Osteoblast (primary cell): ENCODE measurements around the gene GABRG3. TPM values are rescaled to one million over a fixed set of nuclear protein-coding genes. Genes with fewer than 3 reads are reported as not detected.

Experiments used
- DNase-seq: peaks from one replicate; pipeline ENCODE4 v3.0.0; 2011; ENCODE audit warnings: low spot score, mixed read lengths; ENCODE audit not compliant: insufficient read length; ENCODE audit errors: missing footprints
- H2AFZ ChIP-seq: 2 replicates; pipeline ENCODE4 v1.6.0; 2011; ENCODE audit warnings: mild to moderate bottlenecking, low read length
- H3K27ac ChIP-seq: 2 replicates; pipeline ENCODE4 v1.5.1; 2011; ENCODE audit warnings: mild to moderate bottlenecking, low read depth, low read length, moderate library complexity
- H3K27me3 ChIP-seq: 2 replicates; pipeline ENCODE4 v1.6.0; 2012; ENCODE audit warnings: mild to moderate bottlenecking, control low read depth, inconsistent platforms, low read length, moderate library complexity; ENCODE audit not compliant: insufficient read depth
- H3K36me3 ChIP-seq: 2 replicates; pipeline ENCODE4 v1.5.1; 2011; ENCODE audit warnings: mild to moderate bottlenecking, low read length, control low read depth, moderate library complexity; ENCODE audit not compliant: insufficient read depth
- H3K4me1 ChIP-seq: 2 replicates; pipeline ENCODE4 v1.5.1; 2011; ENCODE audit warnings: mild to moderate bottlenecking, low read length, control low read depth, moderate library complexity; ENCODE audit not compliant: insufficient read depth
- H3K4me2 ChIP-seq: 2 replicates; pipeline ENCODE4 v1.6.0; 2011; ENCODE audit warnings: mild to moderate bottlenecking, low read length; ENCODE audit not compliant: insufficient read depth
- H3K4me3 ChIP-seq: fragments of 200-600 bp; sonication (generic); 3 replicates; pipeline ENCODE4 v1.5.1; 2012; ENCODE audit warnings: mild to moderate bottlenecking, low read length, inconsistent platforms; ENCODE audit not compliant: insufficient read depth
- H3K79me2 ChIP-seq: 2 replicates; pipeline ENCODE4 v1.6.0; 2012; ENCODE audit warnings: mild to moderate bottlenecking, low read length, control low read depth, inconsistent platforms; ENCODE audit not compliant: insufficient read depth
- H3K9me3 ChIP-seq: 2 replicates; pipeline ENCODE4 v1.5.1; 2011; ENCODE audit warnings: low read depth, low read length, control low read depth
- H4K20me1 ChIP-seq: 2 replicates; pipeline ENCODE4 v1.6.0; 2012; ENCODE audit warnings: mild to moderate bottlenecking, low read length, control low read depth; ENCODE audit not compliant: insufficient read depth
- CTCF ChIP-seq: IDR thresholded peaks from 2 replicates; pipeline ENCODE4 v1.5.1; 2011; ENCODE audit warnings: mild to moderate bottlenecking, low read depth, low read length, moderate library complexity; ENCODE audit errors: extremely low read depth
- total RNA-seq: library from RNA; depleted of rRNA; stranded (reverse); fragments of >200 nt; gene quantifications from 2 replicates; pipeline ENCODE4 v1.2.3, GENCODE V29; 2012

Gene GABRG3
- not detected in 2 replicates for total RNA-seq

- no peak for DNase-seq
- Histone ChIP-seq H3K9me3 (no peaks in the 10 kb centered on the region), H3K4me3 (no peak within 1 kb of the TSS), H2AFZ (no peak within 1 kb of the TSS), H3K79me2 (no peaks in the 10 kb centered on the region), H3K36me3 (no peaks in the 10 kb centered on the region), H3K4me2 (no peak within 1 kb of the TSS), H4K20me1 (no peaks in the 10 kb centered on the region), H3K27ac (no peak within 1 kb of the TSS), H3K27me3 (no peaks in the 10 kb centered on the region), H3K4me1 (no peaks in the 10 kb centered on the region)
- no peak for TF ChIP-seq CTCF
These were observed at the start of gene GABRG3 for GRCh38 chr15:26970712-26971210. TSS of gene GABRG3 (plus strand) at chr15:26971181.

- no peaks in the 10 kb centered on the region for H3K27me3 ChIP-seq
- DNase-seq, result no peak
- no peak overlapping the region for H3K27ac ChIP-seq
These were observed 49.5 kb upstream of the GABRG3 start for GRCh38 chr15:26921433-26921832.

GRCh38 chr15:26926081-26926480, 44.9 kb upstream of the GABRG3 start:
- no peaks in the 10 kb centered on the region for H3K36me3 ChIP-seq

More at GRCh38 chr15:26921433-26921832, 49.5 kb upstream of the GABRG3 start:
- Histone ChIP-seq H3K4me1 (no peaks in the 10 kb centered on the region), H3K4me3 (no peak overlapping the region), H3K79me2 (no peaks in the 10 kb centered on the region), H3K9me3 (peaks cover 6% of the 10 kb centered on the region), H2AFZ (no peak overlapping the region), H3K4me2 (no peak overlapping the region), H4K20me1 (no peaks in the 10 kb centered on the region), H3K36me3 (no peaks in the 10 kb centered on the region)
- no peak for TF ChIP-seq CTCF

GRCh38 chr15:26928051-26928450, 42.9 kb upstream of the GABRG3 start:
- Histone ChIP-seq H3K4me1 (no peaks in the 10 kb centered on the region), H3K9me3 (peaks cover 7% of the 10 kb centered on the region), H3K27me3 (no peaks in the 10 kb centered on the region), H3K4me2 (no peak overlapping the region), H3K36me3 (no peaks in the 10 kb centered on the region), H4K20me1 (no peaks in the 10 kb centered on the region), H2AFZ (no peak overlapping the region), H3K4me3 (no peak overlapping the region), H3K27ac (no peak overlapping the region), H3K79me2 (no peaks in the 10 kb centered on the region)
- TF ChIP-seq CTCF, result no peak
- no peak for DNase-seq

More at GRCh38 chr15:26926081-26926480, 44.9 kb upstream of the GABRG3 start:
- H4K20me1 ChIP-seq, result no peaks in the 10 kb centered on the region
- H3K9me3 ChIP-seq, result peaks cover 4% of the 10 kb centered on the region
- H2AFZ ChIP-seq, result no peak overlapping the region
- no peak for DNase-seq
- no peak overlapping the region for H3K4me3 ChIP-seq
- H3K4me2 ChIP-seq, result no peak overlapping the region
- H3K4me1 ChIP-seq, result no peaks in the 10 kb centered on the region
- no peak for TF ChIP-seq CTCF
- no peaks in the 10 kb centered on the region for H3K79me2 ChIP-seq
- H3K27me3 ChIP-seq, result no peaks in the 10 kb centered on the region
- H3K27ac ChIP-seq, result no peak overlapping the region
